Activated CD8-positive, alpha-beta memory T cell treated with anti-CD3 and anti-CD28 coated beads, Interleukin-2, amount 50 U/mL, for 24 hours (primary cell): ENCODE results near the gene CNTNAP2.
"Not testable (repeated sequence)": the region's sequence is repeated elsewhere in the genome, so short reads cannot be mapped to it uniquely, and the experiment has no call there.

Experiments used
- DNase-seq: peaks from one replicate; pipeline ENCODE4 v3.0.0-alpha.2; 2020; ENCODE audit errors: extremely low read depth

Gene CNTNAP2

DNA sequence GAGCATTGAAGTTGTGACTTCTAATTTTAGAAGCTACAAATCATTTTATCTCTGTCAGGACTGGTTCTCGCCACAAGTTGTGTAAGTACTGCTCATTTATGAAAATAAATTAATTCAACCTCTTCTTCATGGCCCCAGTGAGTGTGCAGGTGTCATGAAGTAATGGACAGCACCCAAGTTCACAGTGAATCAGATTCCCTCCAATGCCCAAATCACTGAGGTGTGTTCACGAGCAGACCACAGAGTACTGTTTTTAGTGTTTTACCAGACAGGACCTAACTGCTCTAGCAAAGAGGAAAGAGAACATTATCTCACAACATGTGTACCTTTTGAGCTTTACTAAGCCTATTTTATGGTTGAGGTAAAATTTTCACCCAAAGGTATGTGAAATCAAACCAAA is 980.0 kb downstream of the CNTNAP2 start:
- no peak for DNase-seq

DNA sequence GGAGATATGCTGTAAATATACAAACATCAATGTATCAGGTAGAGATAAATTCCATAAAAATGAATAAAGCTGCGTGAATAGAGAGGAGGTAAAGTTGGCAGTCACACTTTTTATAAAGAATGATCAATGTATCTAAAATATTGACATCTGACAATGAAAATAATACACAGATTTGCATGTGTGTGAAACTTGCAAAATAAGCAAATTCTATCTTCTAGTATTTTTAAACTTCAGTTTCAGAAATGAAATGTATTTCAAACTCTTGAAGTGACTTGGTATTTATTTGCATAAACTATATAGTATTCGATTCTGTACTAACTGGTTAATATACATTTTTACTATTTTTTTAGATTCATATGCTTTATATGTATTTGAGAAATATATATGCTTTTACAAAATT is 986.6 kb downstream of the CNTNAP2 start:
- DNase-seq = no peak

GRCh38 chr7:147106746-147107145 is 990.1 kb downstream of the CNTNAP2 start:
- no peak for DNase-seq

DNA sequence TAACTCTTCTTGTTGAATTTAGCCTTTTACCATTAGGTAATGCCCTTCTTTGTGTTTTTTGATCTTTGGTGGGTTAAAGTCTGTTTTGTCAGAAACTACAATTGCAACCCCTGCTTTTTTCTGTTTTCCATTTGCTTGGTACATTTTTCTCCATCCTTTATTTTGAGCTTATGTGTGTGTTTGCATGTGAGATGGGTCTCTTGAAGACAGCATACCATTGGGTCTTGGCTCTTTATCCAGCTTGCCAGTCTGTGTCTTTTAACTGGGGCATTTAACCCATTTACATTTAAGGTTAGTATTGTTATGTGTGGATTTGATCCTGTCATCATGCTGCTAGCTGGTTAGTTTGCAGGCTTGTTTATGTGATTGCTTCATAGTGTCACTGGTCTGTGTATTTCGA is 997.9 kb downstream of the CNTNAP2 start:
- DNase-seq = not testable (repeated sequence)

- DNase-seq = no peak
Measured at GRCh38 chr7:147136352-147136751, 1019.8 kb downstream of the CNTNAP2 start.

- no peak for DNase-seq
Measured at GRCh38 chr7:147145194-147145593, 1028.6 kb downstream of the CNTNAP2 start.

GRCh38 chr7:147146169-147146568 is 1029.6 kb downstream of the CNTNAP2 start:
- no peak for DNase-seq

- DNase-seq = no peak
Measured at GRCh38 chr7:147151661-147152060, 1035.1 kb downstream of the CNTNAP2 start.

DNA sequence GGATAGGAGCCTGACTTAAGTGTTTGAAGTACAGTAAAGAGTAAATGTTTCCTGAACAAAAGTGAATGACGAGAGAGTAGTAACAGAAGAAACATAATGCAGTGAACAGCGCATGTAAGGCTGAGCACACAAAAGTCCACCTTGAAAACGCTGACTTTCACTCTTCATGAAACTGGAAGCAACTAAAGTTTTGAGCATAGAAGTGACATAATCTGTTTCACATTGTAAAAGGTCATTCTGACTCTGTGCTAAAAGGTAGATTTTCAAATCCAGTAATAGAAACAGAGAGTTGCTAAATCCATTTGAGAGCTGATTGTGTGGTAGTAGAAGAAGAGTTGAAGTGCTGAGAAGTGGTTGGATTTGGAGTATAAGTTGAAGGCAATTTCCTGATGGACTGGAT is 1037.0 kb downstream of the CNTNAP2 start:
- no peak for DNase-seq

DNA sequence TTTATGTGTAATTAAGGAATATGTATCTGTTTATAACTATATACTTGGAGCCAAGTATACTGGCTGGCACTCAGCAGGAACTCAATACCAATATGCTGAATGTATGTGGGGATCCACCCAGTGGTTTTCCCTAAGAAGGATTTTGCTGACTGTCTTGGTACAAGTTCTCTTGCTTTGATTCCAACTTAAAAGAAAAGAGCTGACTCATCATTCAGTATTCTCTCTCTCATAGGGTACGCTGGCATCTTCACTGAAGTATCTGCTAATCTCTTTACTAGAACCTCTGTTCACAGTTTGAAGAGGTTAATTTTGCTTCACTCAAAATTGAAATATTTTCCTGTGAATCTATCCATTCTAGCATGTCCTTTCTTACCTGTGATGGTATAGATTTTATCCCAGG is 1044.8 kb downstream of the CNTNAP2 start:
- no peak for DNase-seq

GRCh38 chr7:147170341-147171012 is 1053.9 kb downstream of the CNTNAP2 start:
- no peak for DNase-seq

DNA sequence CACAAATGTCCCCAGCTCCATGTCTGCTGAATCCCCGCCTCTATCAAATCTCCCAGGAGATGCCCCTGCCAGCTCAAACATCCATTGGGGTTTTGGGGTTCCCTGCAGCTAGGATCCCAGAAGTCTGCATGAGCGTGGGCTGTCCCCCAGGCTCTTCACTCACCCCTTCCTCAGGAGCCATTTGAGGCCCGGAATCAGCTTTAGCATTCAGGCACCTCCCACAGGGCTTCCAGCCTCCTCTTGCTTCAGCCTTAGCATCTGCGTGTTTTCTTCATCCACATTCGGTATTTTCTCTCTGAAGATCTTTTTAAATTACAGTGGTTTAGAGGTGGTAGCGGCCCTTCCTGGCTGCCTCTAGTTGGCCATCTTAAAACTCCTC is 1054.4 kb downstream of the CNTNAP2 start:
- DNase-seq = no peak

DNA sequence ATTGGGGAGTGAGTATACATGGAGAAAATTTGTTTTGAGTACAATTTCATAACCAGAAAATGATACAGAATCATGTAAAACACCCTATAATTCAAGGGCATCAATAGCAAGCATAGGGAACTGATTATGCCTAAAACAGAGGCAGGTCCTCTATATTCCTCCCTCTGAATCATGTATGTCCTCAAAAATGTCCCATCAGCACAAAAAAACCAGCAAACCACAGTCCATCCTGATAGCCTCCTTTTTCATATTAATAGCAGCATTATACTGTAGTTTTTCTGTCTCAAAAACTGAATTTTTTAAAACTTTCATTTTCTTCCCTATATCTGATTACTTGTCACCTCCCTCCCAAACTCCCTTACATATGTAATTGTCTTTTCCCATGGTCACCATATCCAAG is 1057.3 kb downstream of the CNTNAP2 start:
- DNase-seq = no peak

DNA sequence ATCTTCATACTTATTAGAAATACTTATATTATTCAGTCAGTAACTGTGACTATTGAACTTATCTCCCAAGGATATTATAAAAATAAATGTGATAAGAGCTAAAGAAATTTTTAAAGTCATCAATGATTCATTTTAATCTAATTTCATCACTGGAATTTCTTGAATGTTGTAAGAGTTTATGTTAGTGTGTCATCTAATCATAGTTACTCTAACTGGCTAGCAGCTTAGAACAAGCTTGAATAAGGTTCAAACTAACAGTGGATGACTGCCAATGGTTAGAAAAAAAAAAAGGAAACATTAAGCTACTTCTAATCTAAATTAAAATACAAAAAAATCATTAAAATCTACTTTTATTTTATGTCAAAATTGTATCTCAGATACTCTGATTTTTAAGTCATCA is 1066.3 kb downstream of the CNTNAP2 start:
- no peak for DNase-seq

DNA sequence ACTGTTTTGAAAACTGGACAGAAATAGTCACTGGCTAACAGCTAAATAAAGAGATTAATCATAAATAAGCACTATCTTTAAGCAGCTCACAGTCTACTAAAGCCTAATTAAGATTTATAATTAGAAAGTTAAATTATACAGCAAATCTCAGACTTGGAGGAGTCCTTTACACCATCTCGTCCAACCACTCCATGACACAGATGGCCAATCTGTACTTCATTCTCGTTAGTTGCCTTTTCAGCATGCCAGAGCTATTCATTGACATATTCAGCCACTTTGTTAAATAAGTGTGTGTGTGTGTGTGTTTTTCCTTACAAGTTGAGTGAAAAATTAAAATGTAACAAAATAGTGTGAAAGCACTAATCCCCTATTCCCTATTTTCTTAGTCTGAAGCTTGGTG is 1066.7 kb downstream of the CNTNAP2 start:
- DNase-seq = no peak

DNA sequence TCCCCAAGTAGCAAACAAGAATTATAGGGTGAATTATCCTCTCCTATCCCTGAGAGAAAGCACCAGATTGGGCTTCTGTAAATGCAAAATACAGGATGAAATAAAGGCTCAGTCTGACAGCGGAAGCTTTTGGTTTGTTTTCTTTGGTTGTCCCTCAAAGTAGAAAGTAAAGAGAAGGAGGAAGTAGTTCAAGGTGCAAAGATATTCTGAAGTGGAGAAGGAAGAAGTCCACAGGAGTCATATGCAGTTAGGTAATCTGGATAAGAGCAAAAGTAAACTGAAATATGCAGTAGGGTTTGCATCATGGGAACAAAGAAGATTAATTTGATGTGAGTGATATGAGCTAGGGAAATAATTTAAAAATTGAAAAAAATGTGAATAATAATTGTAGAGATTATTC is 1071.9 kb downstream of the CNTNAP2 start:
- no peak for DNase-seq

- DNase-seq = no peak
Measured at GRCh38 chr7:147193476-147193875, 1076.9 kb downstream of the CNTNAP2 start.

DNA sequence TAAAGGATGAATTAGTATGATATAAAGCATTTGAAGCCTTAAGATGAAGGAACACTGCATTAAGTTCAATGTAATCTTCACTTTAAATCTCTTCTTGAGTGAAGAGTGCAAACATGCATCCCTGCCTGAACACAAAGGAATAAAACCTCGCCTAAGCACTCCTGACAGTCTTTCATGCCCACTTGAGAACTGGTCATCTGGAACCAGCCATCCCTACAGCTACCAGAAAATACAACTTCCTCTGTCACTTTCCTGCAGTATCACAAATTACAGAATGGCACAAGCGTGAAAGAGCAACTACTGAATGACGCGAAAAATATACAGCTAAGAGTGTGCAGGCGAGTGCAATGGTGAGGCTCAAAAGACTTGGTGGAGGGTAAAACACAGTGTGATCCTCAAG is 1079.9 kb downstream of the CNTNAP2 start:
- DNase-seq = no peak

- DNase-seq = no peak
Measured at GRCh38 chr7:147197006-147197405, 1080.4 kb downstream of the CNTNAP2 start.

GRCh38 chr7:147199868-147200267 is 1083.3 kb downstream of the CNTNAP2 start:
- DNase-seq = no peak

DNA sequence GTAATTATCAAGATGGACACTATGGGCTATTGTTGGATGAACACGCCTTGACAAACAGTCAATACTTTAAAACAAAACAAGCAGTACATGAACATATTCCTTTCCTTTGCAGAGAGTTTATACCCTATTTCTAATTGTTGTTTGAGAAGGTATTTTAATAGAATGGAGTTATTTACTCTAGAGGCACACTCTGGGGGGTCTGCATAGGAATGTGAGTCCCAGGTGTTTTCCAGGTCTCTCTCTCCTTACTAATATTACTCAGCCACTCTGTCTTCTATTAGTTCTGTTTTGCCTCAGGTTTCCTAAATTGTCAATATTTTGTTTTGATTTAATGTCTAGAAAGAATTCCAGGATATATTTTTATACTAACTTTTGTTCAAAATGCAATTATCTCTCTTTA is 1091.4 kb downstream of the CNTNAP2 start:
- DNase-seq = no peak

DNA sequence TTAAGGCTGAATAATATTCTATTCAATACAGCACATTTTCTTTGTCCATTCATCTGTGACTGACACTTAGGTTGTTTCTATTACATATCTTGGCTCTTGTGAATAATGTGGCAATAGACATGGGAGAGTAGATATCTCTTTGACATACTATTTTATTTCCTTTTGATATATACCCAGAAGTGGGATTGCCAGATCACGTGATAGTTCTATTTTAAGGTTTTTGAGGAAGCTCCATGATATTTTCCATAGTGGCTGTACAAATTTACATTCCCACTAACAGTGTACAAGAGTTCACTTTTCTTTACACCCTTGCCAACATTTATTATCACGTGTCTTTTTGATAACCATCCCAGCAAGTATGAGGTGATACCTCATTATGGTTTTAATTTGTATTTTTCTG is 1114.7 kb downstream of the CNTNAP2 start:
- no peak for DNase-seq

DNA sequence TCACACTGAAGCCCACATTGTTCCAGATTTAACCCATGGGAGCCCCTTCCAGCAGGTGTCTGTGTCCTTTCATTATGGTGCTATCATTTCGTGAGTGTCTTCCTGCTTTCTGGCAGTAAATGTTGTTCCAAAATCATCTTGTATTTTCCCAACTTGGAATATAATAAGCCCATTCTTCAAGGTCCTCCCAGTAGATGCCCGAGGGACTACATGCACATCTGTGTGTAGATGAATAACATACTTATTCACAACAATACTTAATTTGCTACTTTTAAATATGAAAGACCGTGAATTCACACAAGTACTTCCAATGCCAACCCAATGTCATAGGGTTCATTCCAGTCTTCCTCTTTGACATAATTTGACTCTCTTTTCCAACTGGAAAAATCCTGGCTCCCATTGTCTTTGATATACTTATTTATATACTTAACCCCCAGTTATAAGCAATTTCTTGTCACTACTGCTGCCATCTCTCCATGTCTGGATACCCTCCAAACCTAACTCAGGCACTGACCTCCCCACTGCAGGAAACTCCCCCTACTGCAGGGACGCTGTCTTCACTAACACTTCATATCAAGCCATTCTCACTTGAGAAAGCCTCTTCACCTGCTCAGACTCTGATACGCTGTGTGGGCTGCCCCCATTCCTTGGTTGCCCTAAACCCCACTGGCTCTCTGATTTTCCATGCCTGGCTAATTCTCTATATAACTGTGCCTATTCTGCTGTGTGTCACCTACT is 1119.2 kb downstream of the CNTNAP2 start:
- no peak for DNase-seq

GRCh38 chr7:147240468-147240867 is 1123.9 kb downstream of the CNTNAP2 start:
- no peak for DNase-seq
